DND-41 (cell line): ENCODE data around the gene SLAIN1.

Experiments used
- EZH2 ChIP-seq: IDR thresholded peaks from 3 replicates; pipeline ENCODE4 v1.6.1; 2012; ENCODE audit warnings: borderline replicate concordance, low read depth, mild to moderate bottlenecking, moderate library complexity, low read length, inconsistent platforms; ENCODE audit not compliant: severe bottlenecking
- TF ChIP-seq, protein P1 (sequence below): IDR thresholded peaks from 2 replicates; pipeline ENCODE4 v1.5.1; 2012; ENCODE audit warnings: borderline replicate concordance, low read length, moderate library complexity, mild to moderate bottlenecking; ENCODE audit not compliant: poor library complexity, severe bottlenecking; ENCODE audit errors: extremely low read depth

DNA sequence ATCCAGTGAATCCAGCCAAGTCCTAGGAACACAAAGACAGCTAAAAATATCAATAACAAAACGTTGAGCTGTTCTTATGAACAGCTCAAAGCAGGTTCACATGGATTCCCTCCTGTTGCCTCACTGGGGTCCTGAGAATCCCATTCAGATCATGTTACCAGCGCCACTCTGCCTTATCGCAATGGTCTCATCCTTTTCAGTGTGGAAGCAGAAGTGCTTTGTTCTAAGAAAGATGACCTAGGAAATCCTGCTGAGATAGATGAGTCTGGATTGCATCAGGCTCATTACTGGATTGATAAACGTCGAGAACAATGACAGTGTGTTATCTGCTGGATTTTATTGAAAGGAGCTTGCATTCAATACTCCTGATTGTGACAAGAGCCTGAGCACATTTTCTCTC, 87.0 kb downstream of the SLAIN1 start:
- TF ChIP-seq, protein P1, sequence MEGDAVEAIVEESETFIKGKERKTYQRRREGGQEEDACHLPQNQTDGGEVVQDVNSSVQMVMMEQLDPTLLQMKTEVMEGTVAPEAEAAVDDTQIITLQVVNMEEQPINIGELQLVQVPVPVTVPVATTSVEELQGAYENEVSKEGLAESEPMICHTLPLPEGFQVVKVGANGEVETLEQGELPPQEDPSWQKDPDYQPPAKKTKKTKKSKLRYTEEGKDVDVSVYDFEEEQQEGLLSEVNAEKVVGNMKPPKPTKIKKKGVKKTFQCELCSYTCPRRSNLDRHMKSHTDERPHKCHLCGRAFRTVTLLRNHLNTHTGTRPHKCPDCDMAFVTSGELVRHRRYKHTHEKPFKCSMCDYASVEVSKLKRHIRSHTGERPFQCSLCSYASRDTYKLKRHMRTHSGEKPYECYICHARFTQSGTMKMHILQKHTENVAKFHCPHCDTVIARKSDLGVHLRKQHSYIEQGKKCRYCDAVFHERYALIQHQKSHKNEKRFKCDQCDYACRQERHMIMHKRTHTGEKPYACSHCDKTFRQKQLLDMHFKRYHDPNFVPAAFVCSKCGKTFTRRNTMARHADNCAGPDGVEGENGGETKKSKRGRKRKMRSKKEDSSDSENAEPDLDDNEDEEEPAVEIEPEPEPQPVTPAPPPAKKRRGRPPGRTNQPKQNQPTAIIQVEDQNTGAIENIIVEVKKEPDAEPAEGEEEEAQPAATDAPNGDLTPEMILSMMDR = no peak
- no peak for TF ChIP-seq EZH2
